SK-N-SH treated with all-trans-retinoic acid at 6 μM for 48 hours (cell line): ENCODE data around the gene CARM1.

ENCODE experiments used
- ATAC-seq: fragments of 200-7000 bp; cut with Tn5 transposase; 3 replicates; pipeline ENCODE4 v1.9.1; 2020; ENCODE audit warnings: mild to moderate bottlenecking, moderate library complexity
- ARNTL ChIP-seq: fragments of 450-650 bp; formaldehyde crosslinking; IDR thresholded peaks from 2 replicates; pipeline ENCODE4 v1.5.0; 2020; ENCODE audit warnings: low read depth, mild to moderate bottlenecking, moderate library complexity, borderline replicate concordance
- BACH2 ChIP-seq: fragments of 250-450 bp; sonication (Bioruptor Pico); IDR thresholded peaks from 2 replicates; pipeline ENCODE4 v1.9.0; 2021; ENCODE audit warnings: mild to moderate bottlenecking, borderline replicate concordance
- CREB5 ChIP-seq: fragments of 250-450 bp; sonication (Bioruptor Pico); IDR thresholded peaks from 2 replicates; pipeline ENCODE4 v1.5.1; 2020; ENCODE audit warnings: low read depth, mild to moderate bottlenecking, moderate library complexity
- CSDC2 ChIP-seq: fragments of 250-450 bp; sonication (Bioruptor Pico); IDR thresholded peaks from 2 replicates; pipeline ENCODE4 v1.5.0; 2020; ENCODE audit warnings: mild to moderate bottlenecking, moderate library complexity
- CSRNP3 ChIP-seq: fragments of 250-450 bp; sonication (Bioruptor Pico); IDR thresholded peaks from 2 replicates; pipeline ENCODE4 v1.5.1; 2021; ENCODE audit warnings: mild to moderate bottlenecking, moderate library complexity
- ESRRG ChIP-seq: fragments of 250-450 bp; sonication (Bioruptor Pico); IDR thresholded peaks from 2 replicates; pipeline ENCODE4 v1.6.1; 2021; ENCODE audit warnings: mild to moderate bottlenecking
- ISL1 ChIP-seq: fragments of 250-450 bp; sonication (Bioruptor Pico); IDR thresholded peaks from 2 replicates; pipeline ENCODE4 v2.1.2; 2022; ENCODE audit warnings: mild to moderate bottlenecking, moderate library complexity
- OSR1 ChIP-seq: fragments of 250-450 bp; sonication (Bioruptor Pico); IDR thresholded peaks from 2 replicates; pipeline ENCODE4 v1.8.0; 2022; ENCODE audit warnings: moderate library complexity, mild to moderate bottlenecking, inconsistent platforms
- PATZ1 ChIP-seq: fragments of 250-450 bp; sonication (Bioruptor Pico); IDR thresholded peaks from 2 replicates; pipeline ENCODE4 v1.8.0; 2020; ENCODE audit warnings: mild to moderate bottlenecking, moderate library complexity, borderline replicate concordance
- POU6F1 ChIP-seq: fragments of 250-450 bp; sonication (Bioruptor Pico); IDR thresholded peaks from 2 replicates; pipeline ENCODE4 v1.8.0; 2021; ENCODE audit warnings: low read depth, mild to moderate bottlenecking, moderate library complexity, borderline replicate concordance
- PPARA ChIP-seq: fragments of 250-450 bp; sonication (Bioruptor Pico); IDR thresholded peaks from 2 replicates; pipeline ENCODE4 v1.5.0; 2020; ENCODE audit warnings: mild to moderate bottlenecking, borderline replicate concordance
- RARB ChIP-seq: fragments of 250-450 bp; sonication (Bioruptor Pico); IDR thresholded peaks from 2 replicates; pipeline ENCODE4 v1.8.0; 2021; ENCODE audit warnings: mild to moderate bottlenecking, moderate library complexity
- SNAI2 ChIP-seq: fragments of 250-450 bp; sonication (Bioruptor Pico); IDR thresholded peaks from 2 replicates; pipeline ENCODE4 v1.5.0; 2020; ENCODE audit warnings: mild to moderate bottlenecking, moderate library complexity
- TCF4 ChIP-seq: fragments of 250-450 bp; sonication (Bioruptor Pico); IDR thresholded peaks from 2 replicates; pipeline ENCODE4 v1.8.0; 2021; ENCODE audit warnings: mild to moderate bottlenecking, moderate library complexity, borderline replicate concordance
- ZC3H10 ChIP-seq: fragments of 250-450 bp; sonication (Bioruptor Pico); IDR thresholded peaks from 2 replicates; pipeline ENCODE4 v1.5.1; 2021; ENCODE audit warnings: mild to moderate bottlenecking, moderate library complexity
- ZFP3 ChIP-seq: fragments of 250-450 bp; sonication (Bioruptor Pico); IDR thresholded peaks from 2 replicates; pipeline ENCODE4 v1.5.0; 2020; ENCODE audit warnings: mild to moderate bottlenecking, moderate library complexity
- ZFP30 ChIP-seq: fragments of 450-650 bp; formaldehyde crosslinking; IDR thresholded peaks from 2 replicates; pipeline ENCODE4 v1.5.0; 2022; ENCODE audit warnings: mild to moderate bottlenecking, moderate library complexity
- ZNF565 ChIP-seq: fragments of 450-650 bp; formaldehyde crosslinking; conservative IDR thresholded peaks from 2 replicates; pipeline ENCODE4 v1.5.0; 2020; ENCODE audit warnings: low read depth, mild to moderate bottlenecking, moderate library complexity
- ZNF70 ChIP-seq: fragments of 450-650 bp; formaldehyde crosslinking; IDR thresholded peaks from 2 replicates; pipeline ENCODE4 v1.5.0; 2020; ENCODE audit warnings: mild to moderate bottlenecking, moderate library complexity
- ZNF8 ChIP-seq: fragments of 450-650 bp; formaldehyde crosslinking; IDR thresholded peaks from 2 replicates; pipeline ENCODE4 v1.5.0; 2020; ENCODE audit warnings: mild to moderate bottlenecking, moderate library complexity

Gene CARM1

GRCh38 chr19:10862561-10863106 is 8.7 kb upstream of the CARM1 start:
- TF ChIP-seq ZFP30 (CRISPR knock-in tag): no peak
- TF ChIP-seq POU6F1 (CRISPR knock-in tag): no peak
- no peak for TF ChIP-seq ZNF565 (CRISPR knock-in tag)
- no peak for TF ChIP-seq ZFP3
- TF ChIP-seq OSR1 (CRISPR knock-in tag): no peak
- TF ChIP-seq ISL1 (CRISPR knock-in tag): no peak
- TF ChIP-seq ESRRG: no peak
- TF ChIP-seq TCF4 (CRISPR knock-in tag): no peak
- TF ChIP-seq PPARA (CRISPR knock-in tag): no peak
- TF ChIP-seq ZNF70 (CRISPR knock-in tag): no peak
- ATAC-seq: no peak

- TF ChIP-seq PATZ1 (CRISPR knock-in tag): no peak
- no peak for TF ChIP-seq ZNF565 (CRISPR knock-in tag)
- TF ChIP-seq, all 23 proteins: peak for 0
- no peak for ATAC-seq
Measured at GRCh38 chr19:10863107-10863717, 8.1 kb upstream of the CARM1 start.

- peak; percentile 97 for ATAC-seq
- TF ChIP-seq ZC3H10 (CRISPR knock-in tag) (no peak), CSDC2 (CRISPR knock-in tag) (no peak), POU6F1 (CRISPR knock-in tag) (no peak), OSR1 (CRISPR knock-in tag) (no peak), CREB5 (no peak), BACH2 (CRISPR knock-in tag) (no peak), ZNF565 (CRISPR knock-in tag) (no peak), ZNF70 (CRISPR knock-in tag) (no peak), ARNTL (CRISPR knock-in tag) (no peak), TCF4 (CRISPR knock-in tag) (no peak), ESRRG (no peak), SNAI2 (CRISPR knock-in tag) (no peak), PPARA (CRISPR knock-in tag) (no peak), ZFP30 (CRISPR knock-in tag) (no peak), RARB (CRISPR knock-in tag) (no peak), ISL1 (CRISPR knock-in tag) (no peak), ZNF8 (CRISPR knock-in tag) (no peak), ZFP3 (no peak)
Measured at GRCh38 chr19:10864538-10864899, 6.8 kb upstream of the CARM1 start.

- no peak for TF ChIP-seq CSRNP3 (CRISPR knock-in tag)
- no peak for TF ChIP-seq TCF4 (CRISPR knock-in tag)
- TF ChIP-seq RARB (CRISPR knock-in tag): no peak
- ATAC-seq: no peak
Measured at GRCh38 chr19:10866495-10866894, 4.9 kb upstream of the CARM1 start.
